GM10266 (cell line): ENCODE data around the gene RGMA.

Experiments
- DNase-seq: peaks from one replicate; pipeline ENCODE4 v3.0.0; 2012; ENCODE audit errors: extremely low spot score
- TF ChIP-seq, protein P1 (sequence below): IDR thresholded peaks from 2 replicates; pipeline ENCODE4 v1.5.1; 2012; ENCODE audit warnings: mild to moderate bottlenecking, low read depth; ENCODE audit not compliant: control insufficient read depth, insufficient read depth; ENCODE audit errors: missing control alignments

Gene RGMA

DNA sequence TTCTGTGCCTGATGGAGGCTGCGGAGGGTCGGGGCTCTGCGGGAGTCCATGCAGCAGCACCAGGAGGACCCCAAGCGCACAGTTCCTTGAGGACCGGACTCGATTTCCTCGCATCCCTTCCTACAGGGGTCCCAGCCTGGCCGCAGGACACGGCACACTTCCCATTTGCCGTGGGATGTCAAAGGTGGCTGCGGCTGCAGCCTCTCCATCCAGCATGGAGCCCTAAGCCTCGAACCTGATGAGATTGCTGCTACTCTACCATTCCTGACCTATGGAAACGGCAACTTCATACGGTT is 40.6 kb downstream of the RGMA start:
- TF ChIP-seq, protein P1, sequence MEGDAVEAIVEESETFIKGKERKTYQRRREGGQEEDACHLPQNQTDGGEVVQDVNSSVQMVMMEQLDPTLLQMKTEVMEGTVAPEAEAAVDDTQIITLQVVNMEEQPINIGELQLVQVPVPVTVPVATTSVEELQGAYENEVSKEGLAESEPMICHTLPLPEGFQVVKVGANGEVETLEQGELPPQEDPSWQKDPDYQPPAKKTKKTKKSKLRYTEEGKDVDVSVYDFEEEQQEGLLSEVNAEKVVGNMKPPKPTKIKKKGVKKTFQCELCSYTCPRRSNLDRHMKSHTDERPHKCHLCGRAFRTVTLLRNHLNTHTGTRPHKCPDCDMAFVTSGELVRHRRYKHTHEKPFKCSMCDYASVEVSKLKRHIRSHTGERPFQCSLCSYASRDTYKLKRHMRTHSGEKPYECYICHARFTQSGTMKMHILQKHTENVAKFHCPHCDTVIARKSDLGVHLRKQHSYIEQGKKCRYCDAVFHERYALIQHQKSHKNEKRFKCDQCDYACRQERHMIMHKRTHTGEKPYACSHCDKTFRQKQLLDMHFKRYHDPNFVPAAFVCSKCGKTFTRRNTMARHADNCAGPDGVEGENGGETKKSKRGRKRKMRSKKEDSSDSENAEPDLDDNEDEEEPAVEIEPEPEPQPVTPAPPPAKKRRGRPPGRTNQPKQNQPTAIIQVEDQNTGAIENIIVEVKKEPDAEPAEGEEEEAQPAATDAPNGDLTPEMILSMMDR = no peak
- no peak for DNase-seq

DNA sequence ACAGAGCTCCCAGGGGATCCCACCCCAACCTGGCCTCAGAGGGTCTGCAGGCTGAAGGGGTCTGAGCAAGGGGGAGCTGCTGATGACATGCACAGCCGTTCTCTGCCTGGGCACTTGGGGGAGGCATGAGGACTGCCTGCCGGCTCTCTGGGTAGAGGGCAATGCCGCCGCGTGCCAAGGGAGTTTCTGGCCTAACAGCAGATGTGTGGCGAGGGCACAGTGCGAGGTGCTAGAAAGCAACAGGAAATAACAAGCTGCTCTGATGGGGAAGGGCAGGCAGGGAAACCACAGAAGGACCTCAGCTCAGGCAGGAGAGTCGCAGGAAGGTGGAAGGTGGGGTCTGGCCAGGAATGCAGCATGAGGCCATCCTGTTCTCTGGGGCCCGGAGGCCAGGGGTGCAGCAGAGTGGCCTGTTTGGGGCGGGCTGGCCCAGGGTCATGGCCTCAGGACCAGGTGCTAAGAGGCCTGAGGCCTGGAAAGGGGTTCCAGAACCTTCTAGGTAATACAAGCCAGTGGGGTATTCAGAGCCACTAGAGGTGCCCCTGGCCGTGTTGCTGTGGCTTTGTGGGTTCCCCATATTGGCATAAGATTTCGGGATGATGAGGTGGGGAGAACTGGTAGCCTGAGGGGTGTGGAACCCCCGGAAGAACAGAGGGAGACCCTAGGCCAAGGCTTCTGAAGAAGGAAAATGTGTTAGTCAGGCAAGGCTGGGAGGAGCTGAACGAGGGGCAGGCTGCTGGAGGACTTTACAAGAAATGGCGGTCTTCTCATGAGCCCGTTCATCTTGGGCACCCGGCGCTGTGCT is 41.2 kb downstream of the RGMA start:
- TF ChIP-seq, protein P1 = no peak
- DNase-seq = no peak

DNA sequence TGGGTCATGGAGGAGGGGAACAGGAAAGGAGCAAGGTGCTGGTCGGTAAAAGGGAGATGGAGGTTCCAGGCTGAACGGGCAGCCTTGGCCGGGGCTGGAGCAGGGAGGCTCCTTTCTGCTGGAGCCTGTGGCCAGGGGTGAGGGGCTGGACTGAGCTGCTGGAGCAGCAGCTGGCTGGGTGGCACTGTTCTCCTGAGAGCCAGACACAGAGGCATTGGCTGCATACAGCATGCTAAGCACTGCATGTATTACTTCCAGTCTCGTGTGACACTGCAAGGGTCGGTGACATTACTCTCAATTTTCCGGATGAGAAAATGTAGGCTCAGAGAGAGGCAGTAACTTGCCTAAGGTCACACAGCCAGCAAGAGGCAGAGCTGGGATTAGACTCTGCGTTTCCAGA is 42.3 kb downstream of the RGMA start:
- DNase-seq = no peak
- TF ChIP-seq, protein P1 = no peak

DNA sequence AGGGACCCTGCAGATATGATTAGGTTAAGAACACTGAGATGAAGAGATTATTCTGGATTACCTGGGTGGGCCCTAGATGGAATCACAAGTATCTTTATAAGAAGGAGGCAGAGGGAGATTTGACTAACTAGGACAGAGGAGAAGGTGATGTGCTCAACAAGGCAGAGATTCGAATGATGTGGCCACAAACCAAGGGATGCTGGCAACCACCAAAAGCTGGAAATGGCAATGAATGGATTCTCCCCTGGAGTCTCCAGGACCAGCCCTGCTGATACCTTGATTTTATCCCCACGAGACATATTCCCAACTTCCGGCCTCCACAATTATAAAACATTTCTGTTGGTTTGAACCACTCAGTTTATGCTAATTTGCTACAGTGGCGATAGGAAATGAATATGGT is 42.9 kb downstream of the RGMA start:
- TF ChIP-seq, protein P1 = no peak
- DNase-seq = no peak

DNA sequence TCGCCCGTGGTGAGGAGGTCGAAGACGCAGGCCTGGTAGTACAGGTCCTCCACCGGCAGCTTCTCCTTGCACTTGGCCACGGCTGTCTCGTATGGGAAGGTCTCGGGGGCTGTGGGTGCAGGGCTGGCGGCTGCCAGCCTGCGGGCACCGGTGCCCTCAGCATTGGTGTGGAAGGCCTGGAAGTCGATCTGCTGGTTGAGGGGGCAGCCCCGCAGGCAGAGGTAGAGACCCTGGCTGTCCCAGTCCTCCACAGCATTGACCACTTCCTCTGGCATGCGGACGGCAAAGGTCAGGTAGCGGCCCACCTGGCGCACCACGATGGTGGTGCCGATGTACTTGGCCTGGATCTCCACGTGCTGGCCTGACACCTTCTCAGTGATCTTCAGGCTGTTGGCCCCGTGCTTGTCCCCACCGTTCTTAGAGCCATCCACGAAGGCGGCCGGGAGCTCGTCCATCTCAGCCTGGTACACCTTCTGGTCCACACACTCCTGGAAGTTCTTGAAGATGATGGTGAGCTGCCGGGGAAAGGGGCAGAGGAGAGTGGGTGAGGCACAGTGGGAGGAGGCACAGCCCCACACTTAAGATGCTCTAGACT is 43.7 kb downstream of the RGMA start:
- TF ChIP-seq, protein P1 = no peak
- no peak for DNase-seq

DNA sequence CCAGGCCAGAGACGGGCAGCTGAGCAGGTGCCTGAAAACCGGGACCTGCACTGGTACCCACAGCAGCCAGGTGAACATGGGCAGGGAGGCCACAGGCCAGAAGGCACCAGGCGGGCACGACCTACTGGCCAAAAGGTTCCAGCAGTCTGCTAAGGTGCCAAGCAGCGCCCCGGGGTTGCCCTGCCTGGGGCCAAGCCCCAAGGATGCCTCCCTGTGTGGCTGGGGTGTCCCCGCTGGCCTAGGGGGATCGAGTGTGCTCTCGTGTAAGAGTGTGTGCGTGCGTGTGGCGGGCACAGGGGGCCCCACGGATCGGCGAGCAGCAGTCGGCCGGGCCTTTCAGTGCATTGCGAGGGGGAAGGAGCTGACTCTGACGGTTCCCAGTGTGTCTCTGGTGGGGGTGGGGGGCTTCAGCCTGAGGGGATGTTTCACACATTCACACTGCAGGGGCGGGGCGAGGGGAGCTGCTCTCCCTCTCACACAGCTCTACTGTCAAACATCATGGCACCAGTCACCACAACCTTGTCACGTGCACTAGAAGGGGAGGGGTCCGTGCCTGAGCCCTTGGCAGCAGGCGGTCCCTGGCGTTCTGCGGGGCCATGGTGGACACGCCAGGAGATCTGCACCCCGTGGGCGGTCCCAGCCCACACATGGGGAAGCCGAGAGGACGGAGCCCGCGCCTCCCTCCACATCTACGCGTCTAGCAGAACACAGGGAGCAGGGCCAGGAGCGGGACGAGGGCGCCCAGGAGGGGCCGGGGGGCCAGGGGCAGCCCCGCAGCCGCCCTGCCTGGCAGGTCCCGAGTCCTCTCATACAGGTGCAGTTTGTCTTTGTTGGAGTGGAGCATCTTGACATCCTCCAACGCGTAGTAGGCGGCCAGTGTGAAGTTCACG is 44.5 kb downstream of the RGMA start:
- no peak for DNase-seq

More for the DNA sequence above, 44.5 kb downstream of the RGMA start:
- TF ChIP-seq, protein P1 = no peak
